HFF-Myc (cell line): Measurements from ENCODE around the gene IL6.
"Not testable (repeated sequence)": the region's sequence is repeated elsewhere in the genome, so short reads cannot be mapped to it uniquely, and the experiment has no call there.

Experiments used
- DNase-seq: peaks from one replicate; pipeline ENCODE4 v3.0.0-alpha.2; 2011; ENCODE audit warnings: low read depth; ENCODE audit errors: extremely low read depth
- H3K4me3 ChIP-seq: replicated peaks from 2 replicates; pipeline ENCODE4 v1.5.1; 2011; ENCODE audit warnings: low read depth, mild to moderate bottlenecking, control low read depth, low read length
- CTCF ChIP-seq: IDR thresholded peaks from 2 replicates; pipeline ENCODE4 v1.5.1; 2012; ENCODE audit warnings: mild to moderate bottlenecking, low read depth, low read length, control low read depth; ENCODE audit errors: missing control alignments

IL6 gene

GRCh38 chr7:22759721-22760120 lies 32.7 kb downstream of the IL6 start:
- TF ChIP-seq CTCF, result no peak
- no peak overlapping the region for H3K4me3 ChIP-seq
- no peak for DNase-seq

- TF ChIP-seq CTCF, result no peak
- H3K4me3 ChIP-seq, result no peak overlapping the region
- DNase-seq, result no peak
Observed at GRCh38 chr7:22762866-22763265, 35.9 kb downstream of the IL6 start.

- TF ChIP-seq CTCF, result no peak
- DNase-seq, result no peak
- no peak overlapping the region for H3K4me3 ChIP-seq
Observed at GRCh38 chr7:22765609-22766008, 38.6 kb downstream of the IL6 start.

GRCh38 chr7:22771194-22771871 lies 44.3 kb downstream of the IL6 start:
- no peak overlapping the region for H3K4me3 ChIP-seq
- no peak for DNase-seq

GRCh38 chr7:22771872-22772228 lies 44.9 kb downstream of the IL6 start:
- no peak for DNase-seq
- no peak for TF ChIP-seq CTCF
- no peak overlapping the region for H3K4me3 ChIP-seq

More at GRCh38 chr7:22771194-22771871, 44.3 kb downstream of the IL6 start:
- TF ChIP-seq CTCF, result no peak

- no peak for TF ChIP-seq CTCF
- no peak overlapping the region for H3K4me3 ChIP-seq
Observed at GRCh38 chr7:22772885-22773284, 45.9 kb downstream of the IL6 start.

GRCh38 chr7:22776964-22777363 lies 50.0 kb downstream of the IL6 start:
- no peak overlapping the region for H3K4me3 ChIP-seq
- no peak for TF ChIP-seq CTCF
- DNase-seq, result no peak

More at GRCh38 chr7:22772885-22773284, 45.9 kb downstream of the IL6 start:
- no peak for DNase-seq

GRCh38 chr7:22779730-22780323 lies 52.8 kb downstream of the IL6 start:
- not testable (repeated sequence) for H3K4me3 ChIP-seq, DNase-seq
